Inferior parietal cortex (tissue), 1 donor: ENCODE results near the gene TMEM135.
"Not testable (repeated sequence)": the region's sequence is repeated elsewhere in the genome, so short reads cannot be mapped to it uniquely, and the experiment has no call there.

Source experiments
- DNase-seq: peaks from one replicate; pipeline ENCODE4 v3.0.0-alpha.2; 2016; ENCODE audit errors: extremely low spot score

TMEM135 gene

GRCh38 chr11:87258171-87258833 lies 220.6 kb downstream of the TMEM135 start:
- DNase-seq = no peak

DNA sequence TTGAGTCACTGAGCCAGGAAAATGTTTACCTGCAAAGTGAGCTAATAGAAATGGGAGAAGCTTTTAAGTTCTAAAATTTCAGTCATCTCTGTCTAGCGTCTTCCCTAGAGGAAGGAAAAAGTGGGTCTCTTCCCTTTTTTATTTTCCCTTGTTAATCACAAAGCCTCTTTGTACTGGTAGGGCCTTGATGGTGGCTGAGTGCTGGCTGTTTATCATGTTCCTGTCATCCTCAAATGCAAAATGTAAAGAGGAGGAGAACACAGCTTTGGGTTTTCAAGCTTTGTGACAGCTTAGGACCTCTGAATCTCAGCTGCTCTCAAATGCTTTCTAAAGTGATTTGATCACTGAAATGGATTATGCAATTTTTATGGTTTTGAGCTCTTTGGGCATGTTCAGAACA lies 222.0 kb downstream of the TMEM135 start:
- DNase-seq = peak; percentile 29

- no peak for DNase-seq
Measured at GRCh38 chr11:87260811-87261210, 223.1 kb downstream of the TMEM135 start.

GRCh38 chr11:87263264-87263838 lies 225.6 kb downstream of the TMEM135 start:
- DNase-seq = no peak

DNA sequence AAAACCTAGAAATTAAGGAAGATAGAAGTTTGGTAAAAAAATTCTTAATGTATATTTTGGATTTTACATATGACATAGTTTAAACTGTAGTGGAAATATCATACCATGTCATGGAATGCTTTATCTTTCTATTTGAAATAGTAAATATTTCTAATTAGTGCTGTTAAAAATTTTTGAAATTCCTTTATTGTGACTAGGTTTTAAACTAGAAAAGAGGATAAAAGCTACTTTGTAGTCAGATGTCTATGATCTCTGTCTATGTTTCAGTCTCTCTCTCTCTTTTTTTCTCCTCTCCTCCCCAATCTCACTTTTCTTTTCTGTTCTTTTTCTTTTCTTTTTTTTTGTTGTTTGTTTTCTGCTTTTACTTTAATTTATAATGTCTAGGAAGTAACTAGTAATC lies 226.2 kb downstream of the TMEM135 start:
- no peak for DNase-seq

- DNase-seq = no peak
Measured at GRCh38 chr11:87265132-87265531, 227.4 kb downstream of the TMEM135 start.

- DNase-seq = no peak
Measured at GRCh38 chr11:87265979-87266378, 228.2 kb downstream of the TMEM135 start.

DNA sequence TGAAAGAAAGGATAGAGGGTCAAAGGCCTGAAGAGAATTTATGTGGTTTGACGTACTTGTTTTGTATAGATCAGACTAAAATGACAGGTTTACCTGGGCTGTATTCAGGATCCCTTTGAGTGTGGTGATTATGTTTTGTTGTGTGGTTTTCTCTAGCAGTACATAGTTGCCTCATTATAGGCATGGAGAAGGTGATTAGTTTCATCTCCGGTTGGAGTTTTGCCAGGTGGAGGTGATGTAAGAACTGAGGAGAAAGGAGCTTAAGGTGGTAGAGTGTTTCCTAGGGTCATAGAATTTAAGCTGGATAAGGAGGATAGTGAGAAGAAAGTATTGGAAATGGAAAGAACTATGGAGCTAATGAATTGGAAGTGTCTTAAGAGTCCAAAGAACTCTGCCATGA lies 229.0 kb downstream of the TMEM135 start:
- DNase-seq = no peak

DNA sequence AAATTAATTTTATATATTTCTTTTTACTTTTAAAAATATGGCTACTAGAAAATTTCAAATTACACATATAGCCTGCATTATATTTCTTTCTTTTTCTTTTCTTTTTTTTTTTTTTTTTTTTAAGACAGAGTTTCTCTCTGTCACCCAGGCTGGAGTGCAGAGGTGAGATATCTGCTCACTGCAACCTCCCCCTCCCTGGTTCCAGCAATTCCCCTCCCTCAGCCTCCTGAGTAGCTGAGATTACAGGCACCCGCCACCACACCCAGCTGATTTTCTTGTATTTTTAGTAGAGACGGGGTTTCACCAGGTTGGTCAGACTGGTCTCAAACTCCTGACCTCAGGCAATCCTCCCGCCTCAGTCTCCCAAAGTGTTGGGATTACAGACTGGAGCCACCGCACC lies 234.2 kb downstream of the TMEM135 start:
- DNase-seq = not testable (repeated sequence)

DNA sequence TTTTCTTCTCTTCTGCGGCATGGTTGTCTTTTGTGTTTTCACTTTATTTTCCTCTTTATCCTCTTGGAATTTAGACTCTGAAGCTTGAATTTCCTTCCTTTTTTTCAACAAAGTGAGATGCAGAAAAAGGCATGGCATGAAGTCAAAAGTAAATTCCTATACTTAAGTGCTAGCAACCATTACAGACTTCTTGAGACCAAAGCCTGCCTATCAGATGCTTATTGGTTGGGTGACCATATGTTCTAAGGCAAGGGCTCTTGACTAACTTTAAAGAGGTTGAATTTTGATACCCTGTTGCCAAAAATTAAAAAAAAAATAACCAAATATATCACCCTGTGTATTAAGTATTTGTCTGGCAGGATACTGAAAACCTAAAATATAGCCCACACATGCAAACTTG lies 237.4 kb downstream of the TMEM135 start:
- DNase-seq = no peak

GRCh38 chr11:87280143-87280542 lies 242.4 kb downstream of the TMEM135 start:
- no peak for DNase-seq

- no peak for DNase-seq
Measured at GRCh38 chr11:87281496-87281895, 243.8 kb downstream of the TMEM135 start.

GRCh38 chr11:87284306-87284705 lies 246.6 kb downstream of the TMEM135 start:
- no peak for DNase-seq

GRCh38 chr11:87285674-87286073 lies 247.9 kb downstream of the TMEM135 start:
- not testable (repeated sequence) for DNase-seq

GRCh38 chr11:87286338-87286737 lies 248.6 kb downstream of the TMEM135 start:
- no peak for DNase-seq

DNA sequence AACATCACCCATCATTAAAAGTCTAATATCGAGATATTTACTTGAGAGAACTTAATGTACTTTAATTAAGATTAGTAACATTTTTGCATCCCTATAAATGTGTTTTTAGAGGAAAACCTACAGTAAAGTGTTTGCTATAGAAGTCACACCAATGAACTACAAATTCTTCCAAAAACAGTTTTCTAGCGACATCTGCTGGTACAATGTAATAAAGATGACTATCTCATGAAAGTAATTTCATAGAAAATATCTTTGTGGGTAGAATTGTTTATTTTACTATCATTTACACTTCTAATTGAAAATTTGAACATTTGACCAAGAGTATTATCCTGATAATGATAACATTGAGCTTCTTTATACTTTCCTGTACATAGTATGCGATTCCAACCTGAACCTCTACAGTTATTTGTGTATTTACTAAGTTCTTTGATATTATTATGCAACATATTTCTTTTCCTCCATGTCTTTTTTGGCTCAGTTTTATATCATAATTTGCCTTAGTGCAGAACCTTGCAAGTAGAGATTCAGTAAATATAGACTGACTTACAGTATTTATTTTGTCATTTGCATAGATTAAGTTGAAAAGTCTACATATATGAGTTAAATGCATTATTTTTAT lies 252.7 kb downstream of the TMEM135 start:
- DNase-seq = peak; percentile 89

DNA sequence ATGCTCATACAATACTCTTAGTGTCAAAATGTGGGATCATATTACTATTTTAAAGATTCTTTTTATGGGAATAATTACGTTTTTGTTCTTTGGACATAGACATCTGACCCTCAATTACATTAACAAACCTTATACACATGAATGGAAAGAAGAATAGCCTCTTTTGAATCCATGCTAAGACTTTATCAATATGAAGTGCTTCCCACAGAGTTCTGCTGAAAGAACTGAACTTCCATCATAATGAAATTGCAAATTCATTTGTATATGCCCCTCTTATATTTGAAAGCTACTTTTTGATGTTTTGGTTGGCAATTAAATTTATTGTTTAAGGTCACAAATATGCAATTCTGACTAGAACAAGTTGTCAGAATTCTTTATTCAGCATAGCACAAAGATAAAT lies 254.9 kb downstream of the TMEM135 start:
- DNase-seq = no peak

DNA sequence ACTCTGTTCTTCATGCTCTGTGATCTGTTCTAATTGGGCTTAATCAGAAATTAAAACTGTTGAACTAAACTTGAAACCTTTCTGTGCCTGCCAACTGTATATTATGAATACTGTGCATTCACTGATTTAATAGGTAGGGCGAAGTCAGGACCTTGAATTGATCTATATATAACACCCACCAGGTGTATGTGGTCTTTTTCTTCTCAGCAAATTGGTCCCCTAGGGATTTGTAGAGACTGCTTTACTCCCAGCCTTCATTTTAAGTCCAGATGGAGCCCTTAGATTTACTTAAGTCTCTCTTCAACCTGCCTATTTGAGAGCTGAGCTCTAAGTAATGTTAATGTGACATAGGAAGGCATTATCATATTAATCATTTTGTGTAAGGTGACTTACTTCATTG lies 257.5 kb downstream of the TMEM135 start:
- no peak for DNase-seq

DNA sequence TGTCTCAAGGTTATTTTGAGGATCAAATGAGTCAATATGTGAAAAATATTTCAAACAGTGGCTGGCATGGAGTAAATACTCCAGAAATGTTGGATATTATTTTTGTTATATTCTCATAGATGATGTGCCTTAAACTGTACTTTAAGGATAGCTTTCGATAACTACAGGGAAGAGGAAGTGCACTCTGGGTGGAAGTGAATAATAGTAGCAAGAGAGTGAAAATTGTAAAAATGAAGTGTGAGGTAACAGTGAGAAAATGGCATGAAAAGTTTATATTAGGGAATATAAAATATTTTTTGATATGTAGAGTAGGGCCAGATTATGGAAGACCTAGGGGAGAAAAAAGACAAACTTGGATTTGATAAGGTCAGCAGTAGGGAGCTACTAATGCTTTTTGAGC lies 258.9 kb downstream of the TMEM135 start:
- no peak for DNase-seq

DNA sequence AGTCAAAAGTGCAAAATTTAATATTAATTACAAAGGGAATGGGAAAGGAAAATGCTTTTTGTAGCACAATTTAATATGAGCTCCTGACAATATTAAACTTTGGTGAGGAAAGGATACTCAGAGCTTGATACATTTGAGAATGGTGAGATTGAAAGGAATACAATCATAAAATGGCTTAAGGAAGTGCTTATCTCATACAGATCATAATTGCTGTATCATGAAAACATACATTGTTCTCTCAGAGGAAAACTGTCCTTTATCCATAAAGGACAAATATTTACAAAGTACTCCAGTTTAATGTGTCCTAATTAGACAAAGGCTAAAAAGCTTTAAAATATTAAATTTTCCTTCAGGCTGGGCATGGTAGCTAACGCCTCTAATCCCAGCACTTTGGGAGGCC lies 260.4 kb downstream of the TMEM135 start:
- DNase-seq = no peak

GRCh38 chr11:87299041-87299481 lies 261.3 kb downstream of the TMEM135 start:
- DNase-seq = no peak

- DNase-seq = no peak
Measured at GRCh38 chr11:87300640-87301380, 263.1 kb downstream of the TMEM135 start.
